ENCODE measurements around the gene PKP1. TPM values are rescaled to one million over a fixed set of nuclear protein-coding genes. Genes with fewer than 3 reads are reported as not detected.

Gene PKP1
- total and polyA plus RNA-seq, 2 of the 4 experiments (the other 2 are of a cell fraction): 0.18 to 0.36 TPM

- Histone ChIP-seq H3K27me3 (ENCODE audit: control insufficient read depth, insufficient read depth, low read length) (peaks cover 77% of the 10 kb centered on the region), H2BK20ac (ENCODE audit: low read depth, low read length) (no peak overlapping the region), H3K4me2 (ENCODE audit: low read depth, low read length) (no peak overlapping the region), H2BK15ac (ENCODE audit: low read depth, low read length) (no peak overlapping the region), H2BK120ac (ENCODE audit: low read depth, low read length) (no peak overlapping the region), H3K27ac (ENCODE audit: insufficient read depth, low read length) (no peak overlapping the region), H3K4ac (ENCODE audit: low read depth, low read length) (no peak overlapping the region), H3K23ac (ENCODE audit: low read depth, low read length) (no peak overlapping the region), H3K4me3 (ENCODE audit: insufficient read depth, low read depth, low read length) (no peak overlapping the region), H4K91ac (ENCODE audit: insufficient read depth, low read depth, low read length) (no peak overlapping the region), H2AFZ (replicated peaks; ENCODE audit: low read length, poor library complexity) (no peak overlapping the region), H3K4me1 (ENCODE audit: control insufficient read depth, insufficient read depth, low read length) (peaks cover 2% of the 10 kb centered on the region; the same call in 1 of the 2 replicates), H3K9ac (ENCODE audit: low read depth, low read length) (no peak overlapping the region), H2BK5ac (ENCODE audit: low read depth, low read length, poor library complexity, severe bottlenecking) (no peak overlapping the region), H2AK5ac (ENCODE audit: low read depth, low read length) (no peak overlapping the region), H4K8ac (ENCODE audit: low read depth in 2 of 2, low read length in 2 of 2) (no peak overlapping the region), H3K18ac (ENCODE audit: low read depth, low read length) (no peak overlapping the region), H2AK9ac (replicated peaks; ENCODE audit: low read depth, low read length, poor library complexity) (no peak overlapping the region), H3K36me3 (ENCODE audit: control insufficient read depth, insufficient read depth, low read length) (no peaks in the 10 kb centered on the region), H3K56ac (ENCODE audit: extremely low read depth, insufficient read depth, low read length) (no peak overlapping the region), H4K20me1 (ENCODE audit: insufficient read depth, low read length) (no peaks in the 10 kb centered on the region), H3K9me1 (ENCODE audit: insufficient read depth, low read length) (no peaks in the 10 kb centered on the region), H4K5ac (ENCODE audit: low read depth, low read length) (no peak overlapping the region), H3K14ac (replicated peaks; ENCODE audit: low read depth, low read length) (no peak overlapping the region), H3K9me3 (ENCODE audit: control insufficient read depth, insufficient read depth, low read length) (no peaks in the 10 kb centered on the region; the same call in 1 of the 2 replicates), H3K79me1 (ENCODE audit: low read depth in 1 of 2, low read length in 2 of 2) (no peaks in the 10 kb centered on the region)
- intact Hi-C loops (cut with micrococcal nuclease): no loop called here
- no peak for TF ChIP-seq CHD1 (IDR thresholded peaks at IDR 0.05; ENCODE audit: low read depth, low read length)
- TF ChIP-seq SMC3 (IDR thresholded peaks at IDR 0.05; ENCODE audit: low read depth, low read length): no peak
- no peak for TF ChIP-seq ELK1 (IDR thresholded peaks at IDR 0.05; ENCODE audit: borderline replicate concordance, low read depth, low read length)
- ChIA-PET POLR2A (ENCODE audit: unreplicated experiment) (no interaction called here), CTCF (interaction anchor here (0.7 kb wide), 1 partner anchor 9 kb away, joined by 6 read pairs; no protein-coding TSS in a partner anchor)
- in situ Hi-C loops (cut with MboI; ENCODE audit: low sequenced_read_pairs): no loop called here
- ATAC-seq (ENCODE audit: low read depth) (no peak), DNase-seq (no peak)
- BruUV-seq (replicated peaks): no TSS peak
- dilution Hi-C loops (cut with HindIII; ENCODE audit: low sequenced_read_pairs, unreplicated experiment): no loop called here
- no CpG with 5 or more reads among the region's 6 CpGs for WGBS, 2 experiments (ENCODE audit: extremely low coverage in 2 of 2, insufficient read length in 1 of 2)
Observed at GRCh38 chr1:201284636-201285035, 1.3 kb downstream of the PKP1 start.

Data from IMR-90 (cell line).